Hippocampal formation (tissue), 2 donors: ENCODE measurements around the gene AHCYL2.

Experiments
- DNase-seq, 2 donors: peaks; one replicate each; lab custom pipeline; 2025; lab: John Stamatoyannopoulos, UW

AHCYL2 gene

GRCh38 chr7:129224251-129225205 is at the start of gene AHCYL2:
Gene AHCYL2, plus strand, starts transcription at chr7:129225030.
- DNase-seq: peak; percentile 98 to 99

GRCh38 chr7:129176916-129177710 is 47.7 kb upstream of the AHCYL2 start:
- no peak for DNase-seq

- DNase-seq: no peak
These were observed 39.7 kb upstream of the AHCYL2 start for GRCh38 chr7:129184981-129185670.

GRCh38 chr7:129186749-129187260 is 38.0 kb upstream of the AHCYL2 start:
- no peak for DNase-seq

- DNase-seq: no peak
These were observed 37.0 kb upstream of the AHCYL2 start for GRCh38 chr7:129187681-129188371.

- DNase-seq: peak in 1 of 2 donors; percentile 11
These were observed 36.4 kb upstream of the AHCYL2 start, which contains the start of gene SMO for GRCh38 chr7:129188372-129188891. Gene SMO, plus strand, starts transcription at chr7:129188633. Its CDS starts 519 bp downstream, at chr7:129189152.

GRCh38 chr7:129188892-129189660 is 35.8 kb upstream of the AHCYL2 start:
- DNase-seq: no peak

GRCh38 chr7:129189661-129190310 is 35.0 kb upstream of the AHCYL2 start:
- DNase-seq: no peak

- DNase-seq: no peak
These were observed 33.6 kb upstream of the AHCYL2 start for GRCh38 chr7:129191272-129191671.

- no peak for DNase-seq
These were observed 30.9 kb upstream of the AHCYL2 start for GRCh38 chr7:129193892-129194291.

GRCh38 chr7:129197771-129198170 is 27.1 kb upstream of the AHCYL2 start:
- DNase-seq: no peak

GRCh38 chr7:129199406-129199805 is 25.4 kb upstream of the AHCYL2 start:
- no peak for DNase-seq

- DNase-seq: no peak
These were observed 22.6 kb upstream of the AHCYL2 start for GRCh38 chr7:129202058-129202777.

- no peak for DNase-seq
These were observed 21.6 kb upstream of the AHCYL2 start for GRCh38 chr7:129203050-129203741.

- DNase-seq: no peak
These were observed 19.6 kb upstream of the AHCYL2 start for GRCh38 chr7:129205126-129205818.

GRCh38 chr7:129205987-129206785 is 18.6 kb upstream of the AHCYL2 start:
- no peak for DNase-seq

GRCh38 chr7:129208667-129209066 is 16.2 kb upstream of the AHCYL2 start:
- no peak for DNase-seq
